ENCODE data around the gene FOXP1.
A peak's percentile ranks its signal among the peaks of the same experiment; 100 is the strongest.

Gene FOXP1

GRCh38 chr3:71523628-71524027 lies 59.9 kb downstream of the FOXP1 start:
- H3K27me3 ChIP-seq (ENCODE audit: control insufficient read depth in 5 of 5, insufficient read depth in 4 of 5, low read length in 5 of 5) = no peaks in the 10 kb centered on the region
- H3K9ac ChIP-seq (ENCODE audit: low read length in 5 of 5) = no peak overlapping the region
- H3K36me3 ChIP-seq (ENCODE audit: control insufficient read depth in 5 of 5, insufficient read depth in 5 of 5, low read length in 5 of 5) = no peaks in the 10 kb centered on the region
- H3K9me3 ChIP-seq (ENCODE audit: control insufficient read depth in 5 of 5, low read length in 5 of 5) = no peaks in the 10 kb centered on the region
- peaks cover 0 to 6% (median 4%) of the 10 kb centered on the region in 5 donors for H3K4me1 ChIP-seq (ENCODE audit: control insufficient read depth in 5 of 5, insufficient read depth in 5 of 5, low read length in 5 of 5)
- no peak overlapping the region for H3K4me3 ChIP-seq (ENCODE audit: low read depth in 1 of 5, low read length in 5 of 5)
- no peak overlapping the region for H3K27ac ChIP-seq (ENCODE audit: low read depth, low read length)

- Histone ChIP-seq H3K36me3 (ENCODE audit: control insufficient read depth in 5 of 5, insufficient read depth in 5 of 5, low read length in 5 of 5) (no peaks in the 10 kb centered on the region), H3K9me3 (ENCODE audit: control insufficient read depth in 5 of 5, low read length in 5 of 5) (no peaks in the 10 kb centered on the region), H3K27ac (ENCODE audit: low read depth, low read length) (no peak overlapping the region), H3K4me1 (ENCODE audit: control insufficient read depth in 5 of 5, insufficient read depth in 5 of 5, low read length in 5 of 5) (peaks cover 0 to 6% (median 4%) of the 10 kb centered on the region in 5 donors), H3K9ac (ENCODE audit: low read length in 5 of 5) (no peak overlapping the region), H3K27me3 (ENCODE audit: control insufficient read depth in 5 of 5, insufficient read depth in 4 of 5, low read length in 5 of 5) (no peaks in the 10 kb centered on the region), H3K4me3 (ENCODE audit: low read depth in 1 of 5, low read length in 5 of 5) (no peak overlapping the region)
Observed at GRCh38 chr3:71521940-71522876, 61.3 kb downstream of the FOXP1 start.

DNA sequence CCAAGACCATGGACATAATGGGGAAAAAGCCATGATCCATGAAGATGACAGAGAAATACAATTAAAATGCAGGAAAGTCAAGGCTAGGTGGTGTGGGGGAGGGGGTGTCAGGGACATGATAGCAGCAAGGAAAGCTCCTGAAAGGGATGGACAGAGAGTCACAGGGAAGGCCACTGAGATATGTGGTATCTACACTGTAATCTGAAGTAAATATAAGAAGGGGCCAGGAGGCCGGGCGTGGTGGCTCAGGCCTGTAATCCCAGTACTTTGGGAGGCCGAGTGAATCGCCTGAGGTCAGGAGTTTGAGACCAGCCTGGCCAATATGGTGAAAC lies 62.5 kb downstream of the FOXP1 start:
- Histone ChIP-seq H3K4me3 (ENCODE audit: low read depth in 1 of 5, low read length in 5 of 5) (no peak overlapping the region), H3K36me3 (ENCODE audit: control insufficient read depth in 5 of 5, insufficient read depth in 5 of 5, low read length in 5 of 5) (no peaks in the 10 kb centered on the region), H3K9ac (ENCODE audit: low read length in 5 of 5) (no peak overlapping the region), H3K9me3 (ENCODE audit: control insufficient read depth in 5 of 5, low read length in 5 of 5) (no peaks in the 10 kb centered on the region), H3K4me1 (ENCODE audit: control insufficient read depth in 5 of 5, insufficient read depth in 5 of 5, low read length in 5 of 5) (peaks cover 0 to 7% (median 5%) of the 10 kb centered on the region in 5 donors), H3K27me3 (ENCODE audit: control insufficient read depth in 5 of 5, insufficient read depth in 4 of 5, low read length in 5 of 5) (no peaks in the 10 kb centered on the region), H3K27ac (ENCODE audit: low read depth, low read length) (no peak overlapping the region)

DNA sequence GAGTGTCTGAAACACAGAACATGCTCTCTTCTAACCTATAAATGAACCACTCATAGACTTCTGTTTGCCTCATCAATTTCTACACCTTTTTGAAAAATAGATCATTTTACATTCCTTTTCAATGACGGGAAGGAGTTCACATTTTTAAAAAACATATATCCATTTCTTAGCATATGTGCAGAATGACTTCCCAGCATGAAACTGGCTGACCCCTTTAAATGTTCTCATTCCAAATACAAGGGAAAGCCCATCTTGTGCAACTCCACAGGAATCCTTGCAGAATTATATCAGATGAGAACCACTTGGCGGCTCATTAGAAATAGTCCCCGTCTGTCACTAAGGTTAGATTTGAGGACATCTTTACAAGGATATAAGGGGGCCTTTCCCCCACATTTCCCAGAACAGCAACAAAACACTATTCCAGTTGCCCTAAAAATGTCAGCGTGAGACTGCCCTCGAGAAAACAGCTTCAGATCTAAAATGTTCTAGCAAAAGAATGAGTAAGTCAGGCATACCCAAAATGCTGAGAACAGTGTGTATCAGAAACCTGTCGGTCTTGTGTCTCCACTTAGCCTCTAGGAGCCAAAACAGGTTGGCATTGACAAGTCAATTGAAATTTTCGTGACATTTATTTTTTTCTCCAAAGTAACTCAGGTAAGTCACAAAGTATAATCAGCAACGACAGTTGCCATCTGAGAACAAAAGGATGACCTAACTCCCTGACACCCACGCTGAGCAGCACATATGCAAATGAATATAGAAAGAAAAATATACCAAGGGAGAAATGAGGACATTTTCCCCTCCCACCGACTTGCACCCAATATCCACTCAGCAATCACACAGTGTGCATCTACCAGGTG lies 63.1 kb downstream of the FOXP1 start:
- Histone ChIP-seq H3K36me3 (ENCODE audit: control insufficient read depth in 5 of 5, insufficient read depth in 5 of 5, low read length in 5 of 5) (no peaks in the 10 kb centered on the region), H3K27me3 (ENCODE audit: control insufficient read depth in 5 of 5, insufficient read depth in 4 of 5, low read length in 5 of 5) (no peaks in the 10 kb centered on the region), H3K9ac (ENCODE audit: low read length in 5 of 5) (no peak overlapping the region), H3K4me1 (ENCODE audit: control insufficient read depth in 5 of 5, insufficient read depth in 5 of 5, low read length in 5 of 5) (peaks cover 0 to 10% (median 6%) of the 10 kb centered on the region in 5 donors), H3K4me3 (ENCODE audit: low read depth in 1 of 5, low read length in 5 of 5) (no peak overlapping the region), H3K9me3 (ENCODE audit: control insufficient read depth in 5 of 5, low read length in 5 of 5) (no peaks in the 10 kb centered on the region), H3K27ac (ENCODE audit: low read depth, low read length) (no peak overlapping the region)

DNA sequence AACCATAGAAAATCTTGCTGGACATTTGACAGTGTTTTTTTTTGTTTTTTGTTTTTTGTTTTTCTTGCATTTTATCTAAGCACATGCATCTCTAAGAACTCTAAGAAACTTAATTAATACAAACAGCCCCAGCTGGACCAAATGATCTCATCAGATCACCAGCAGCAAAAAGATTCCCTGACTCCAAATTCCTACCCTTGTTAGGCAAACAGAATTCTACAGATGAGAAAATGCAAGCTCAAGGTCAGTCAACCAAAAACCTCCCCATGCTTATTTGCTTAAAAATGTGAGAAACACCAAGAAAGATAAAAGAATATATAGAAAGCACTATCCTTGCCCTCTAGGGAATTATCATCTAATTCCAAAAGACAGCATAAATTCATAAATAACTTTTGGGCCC lies 65.4 kb downstream of the FOXP1 start:
- H3K9me3 ChIP-seq (ENCODE audit: control insufficient read depth in 5 of 5, low read length in 5 of 5) = no peaks in the 10 kb centered on the region
- H3K27me3 ChIP-seq (ENCODE audit: control insufficient read depth in 5 of 5, insufficient read depth in 4 of 5, low read length in 5 of 5) = no peaks in the 10 kb centered on the region
- no peak overlapping the region for H3K27ac ChIP-seq (ENCODE audit: low read depth, low read length)
- H3K9ac ChIP-seq (ENCODE audit: low read length in 5 of 5) = no peak overlapping the region
- H3K4me1 ChIP-seq (ENCODE audit: control insufficient read depth in 5 of 5, insufficient read depth in 5 of 5, low read length in 5 of 5) = peaks cover 0 to 10% (median 6%) of the 10 kb centered on the region in 5 donors
- no peak overlapping the region for H3K4me3 ChIP-seq (ENCODE audit: low read depth in 1 of 5, low read length in 5 of 5)
- no peaks in the 10 kb centered on the region for H3K36me3 ChIP-seq (ENCODE audit: control insufficient read depth in 5 of 5, insufficient read depth in 5 of 5, low read length in 5 of 5)

GRCh38 chr3:71517271-71517791 lies 66.2 kb downstream of the FOXP1 start:
- H3K4me3 ChIP-seq (ENCODE audit: low read depth in 1 of 5, low read length in 5 of 5) = no peak overlapping the region
- no peak overlapping the region for H3K27ac ChIP-seq (ENCODE audit: low read depth, low read length)
- no peaks in the 10 kb centered on the region for H3K27me3 ChIP-seq (ENCODE audit: control insufficient read depth in 5 of 5, insufficient read depth in 4 of 5, low read length in 5 of 5)
- H3K9ac ChIP-seq (ENCODE audit: low read length in 5 of 5) = no peak overlapping the region
- no peaks in the 10 kb centered on the region for H3K36me3 ChIP-seq (ENCODE audit: control insufficient read depth in 5 of 5, insufficient read depth in 5 of 5, low read length in 5 of 5)
- H3K4me1 ChIP-seq (ENCODE audit: control insufficient read depth in 5 of 5, insufficient read depth in 5 of 5, low read length in 5 of 5) = peaks cover 0 to 10% (median 5%) of the 10 kb centered on the region in 5 donors
- no peaks in the 10 kb centered on the region for H3K9me3 ChIP-seq (ENCODE audit: control insufficient read depth in 5 of 5, low read length in 5 of 5)

DNA sequence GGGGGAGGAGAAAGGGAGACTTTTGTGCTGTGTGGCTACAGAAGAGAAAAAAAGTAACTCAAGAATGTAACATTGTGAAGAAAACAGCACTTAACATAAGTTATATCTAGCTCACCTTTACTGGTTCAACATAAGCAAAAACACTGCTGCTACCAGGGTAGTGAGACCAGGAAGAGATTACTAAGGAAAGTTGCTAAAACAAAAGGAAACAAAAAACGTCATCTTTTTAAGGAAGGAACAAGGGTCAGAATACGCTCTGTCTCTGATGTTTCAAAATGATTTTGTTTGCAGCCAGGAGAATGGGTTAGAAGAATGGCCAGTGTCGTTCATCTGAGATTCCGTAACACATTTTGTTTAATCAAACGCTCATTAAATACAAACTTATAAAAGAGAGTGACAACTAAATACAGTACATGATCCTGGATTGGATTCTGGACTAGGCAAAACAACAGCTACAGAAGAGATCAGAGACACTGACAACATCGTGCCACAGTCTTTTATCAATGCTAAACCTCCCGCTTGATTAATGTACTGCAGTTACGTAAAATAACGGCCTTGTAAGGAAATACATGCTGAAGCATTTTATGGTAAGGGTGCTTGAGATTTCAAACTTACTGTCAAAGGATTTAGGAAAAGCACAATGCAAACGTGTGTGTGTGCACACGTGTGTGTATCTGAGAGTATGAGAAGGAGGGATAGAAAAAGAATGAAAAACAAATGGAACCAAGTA lies 67.7 kb downstream of the FOXP1 start:
- no peak overlapping the region for H3K27ac ChIP-seq (ENCODE audit: low read depth, low read length)
- H3K9ac ChIP-seq (ENCODE audit: low read length in 5 of 5) = no peak overlapping the region
- no peaks in the 10 kb centered on the region for H3K36me3 ChIP-seq (ENCODE audit: control insufficient read depth in 5 of 5, insufficient read depth in 5 of 5, low read length in 5 of 5)
- H3K9me3 ChIP-seq (ENCODE audit: control insufficient read depth in 5 of 5, low read length in 5 of 5) = no peaks in the 10 kb centered on the region
- H3K4me1 ChIP-seq (ENCODE audit: control insufficient read depth in 5 of 5, insufficient read depth in 5 of 5, low read length in 5 of 5) = peaks cover 0 to 10% (median 3%) of the 10 kb centered on the region in 5 donors
- H3K4me3 ChIP-seq (ENCODE audit: low read depth in 1 of 5, low read length in 5 of 5) = peak overlapping the region in 2 of 5 donors; percentile 13 to 18
- no peaks in the 10 kb centered on the region for H3K27me3 ChIP-seq (ENCODE audit: control insufficient read depth in 5 of 5, insufficient read depth in 4 of 5, low read length in 5 of 5)

GRCh38 chr3:71514621-71515020 lies 68.9 kb downstream of the FOXP1 start:
- no peak overlapping the region for H3K4me3 ChIP-seq (ENCODE audit: low read depth in 1 of 5, low read length in 5 of 5)
- no peaks in the 10 kb centered on the region for H3K9me3 ChIP-seq (ENCODE audit: control insufficient read depth in 5 of 5, low read length in 5 of 5)
- H3K27ac ChIP-seq (ENCODE audit: low read depth, low read length) = no peak overlapping the region
- H3K4me1 ChIP-seq (ENCODE audit: control insufficient read depth in 5 of 5, insufficient read depth in 5 of 5, low read length in 5 of 5) = peaks cover 0 to 5% (median 3%) of the 10 kb centered on the region in 5 donors
- H3K27me3 ChIP-seq (ENCODE audit: control insufficient read depth in 5 of 5, insufficient read depth in 4 of 5, low read length in 5 of 5) = no peaks in the 10 kb centered on the region
- H3K9ac ChIP-seq (ENCODE audit: low read length in 5 of 5) = no peak overlapping the region
- H3K36me3 ChIP-seq (ENCODE audit: control insufficient read depth in 5 of 5, insufficient read depth in 5 of 5, low read length in 5 of 5) = no peaks in the 10 kb centered on the region

GRCh38 chr3:71513515-71513914 lies 70.0 kb downstream of the FOXP1 start:
- H3K4me1 ChIP-seq (ENCODE audit: control insufficient read depth in 5 of 5, insufficient read depth in 5 of 5, low read length in 5 of 5) = peaks cover 0 to 5% (median 3%) of the 10 kb centered on the region in 5 donors
- H3K9me3 ChIP-seq (ENCODE audit: control insufficient read depth in 5 of 5, low read length in 5 of 5) = no peaks in the 10 kb centered on the region
- no peak overlapping the region for H3K4me3 ChIP-seq (ENCODE audit: low read depth in 1 of 5, low read length in 5 of 5)
- no peaks in the 10 kb centered on the region for H3K27me3 ChIP-seq (ENCODE audit: control insufficient read depth in 5 of 5, insufficient read depth in 4 of 5, low read length in 5 of 5)
- H3K36me3 ChIP-seq (ENCODE audit: control insufficient read depth in 5 of 5, insufficient read depth in 5 of 5, low read length in 5 of 5) = no peaks in the 10 kb centered on the region
- no peak overlapping the region for H3K9ac ChIP-seq (ENCODE audit: low read length in 5 of 5)
- no peak overlapping the region for H3K27ac ChIP-seq (ENCODE audit: low read depth, low read length)

Measured in subcutaneous abdominal adipose tissue (tissue), 5 donors.